HUDEP-2 (cell line): Measurements from ENCODE around the gene DENND6B.

Experiments
- DNase-seq, 76 experiments: peaks; one replicate each; lab custom pipeline; 2025; ENCODE audit not compliant: unreplicated experiment in 76 of 76; lab: John Stamatoyannopoulos, UW

DENND6B gene

GRCh38 chr22:50316114-50317065 lies 10.4 kb downstream of the DENND6B start:
- DNase-seq = no peak

- no peak for DNase-seq
Observed at GRCh38 chr22:50315289-50316113, 11.3 kb downstream of the DENND6B start.

GRCh38 chr22:50314455-50315288 lies 12.1 kb downstream of the DENND6B start:
- DNase-seq = peak in 63 of 76 experiments; percentile 10 to 81 (median 51)

GRCh38 chr22:50314081-50314454 lies 12.7 kb downstream of the DENND6B start:
- no peak for DNase-seq

GRCh38 chr22:50313600-50313999 lies 13.2 kb downstream of the DENND6B start:
- no peak for DNase-seq

- no peak for DNase-seq
Observed at GRCh38 chr22:50313021-50313420, 13.8 kb downstream of the DENND6B start.

- no peak for DNase-seq
Observed at GRCh38 chr22:50312371-50312770, 14.4 kb downstream of the DENND6B start.

- DNase-seq = no peak
Observed at GRCh38 chr22:50311606-50312351, 15.0 kb downstream of the DENND6B start.

- no peak for DNase-seq
Observed at GRCh38 chr22:50310949-50311444, 15.8 kb downstream of the DENND6B start.

- DNase-seq = no peak
Observed at GRCh38 chr22:50310031-50310722, 16.6 kb downstream of the DENND6B start.

GRCh38 chr22:50309601-50309991 lies 17.2 kb downstream of the DENND6B start:
- DNase-seq = no peak

- DNase-seq = no peak
Observed at GRCh38 chr22:50308986-50309600, 17.7 kb downstream of the DENND6B start.

GRCh38 chr22:50308597-50308935 lies 18.2 kb downstream of the DENND6B start:
- DNase-seq = peak in 6 of 76 experiments; percentile 10 to 30 (median 16)

- no peak for DNase-seq
Observed at GRCh38 chr22:50307890-50308596, 18.8 kb downstream of the DENND6B start.

GRCh38 chr22:50306753-50307749 lies 19.8 kb downstream of the DENND6B start, which contains the start of gene PLXNB2:
Gene PLXNB2, minus strand, starts transcription at chr22:50307646. Its CDS starts 17,062 bp downstream, at chr22:50290584.
- peak in 56 of 76 experiments; percentile 5 to 77 (median 49) for DNase-seq

GRCh38 chr22:50305923-50306566 lies 20.8 kb downstream of the DENND6B start:
- peak in 64 of 76 experiments; percentile 3 to 86 (median 57) for DNase-seq
